SK-N-SH treated with all-trans-retinoic acid at 6 μM for 48 hours (cell line): ENCODE data around the gene SSRP1.

Experiments
- ARNTL ChIP-seq: fragments of 450-650 bp; formaldehyde crosslinking; IDR thresholded peaks from 2 replicates; pipeline ENCODE4 v1.5.0; 2020; ENCODE audit warnings: low read depth, mild to moderate bottlenecking, moderate library complexity, borderline replicate concordance
- CSDC2 ChIP-seq: fragments of 250-450 bp; sonication (Bioruptor Pico); IDR thresholded peaks from 2 replicates; pipeline ENCODE4 v1.5.0; 2020; ENCODE audit warnings: mild to moderate bottlenecking, moderate library complexity
- CSRNP3 ChIP-seq: fragments of 250-450 bp; sonication (Bioruptor Pico); IDR thresholded peaks from 2 replicates; pipeline ENCODE4 v1.5.1; 2021; ENCODE audit warnings: mild to moderate bottlenecking, moderate library complexity
- OSR1 ChIP-seq: fragments of 250-450 bp; sonication (Bioruptor Pico); IDR thresholded peaks from 2 replicates; pipeline ENCODE4 v1.8.0; 2022; ENCODE audit warnings: moderate library complexity, mild to moderate bottlenecking, inconsistent platforms
- PATZ1 ChIP-seq: fragments of 250-450 bp; sonication (Bioruptor Pico); IDR thresholded peaks from 2 replicates; pipeline ENCODE4 v1.8.0; 2020; ENCODE audit warnings: mild to moderate bottlenecking, moderate library complexity, borderline replicate concordance
- TOX ChIP-seq: fragments of 250-450 bp; sonication (Bioruptor Pico); IDR thresholded peaks from 2 replicates; pipeline ENCODE4 v1.8.0; 2021; ENCODE audit warnings: mild to moderate bottlenecking, moderate library complexity, borderline replicate concordance
- ZFP30 ChIP-seq: fragments of 450-650 bp; formaldehyde crosslinking; IDR thresholded peaks from 2 replicates; pipeline ENCODE4 v1.5.0; 2022; ENCODE audit warnings: mild to moderate bottlenecking, moderate library complexity
- ZNF70 ChIP-seq: fragments of 450-650 bp; formaldehyde crosslinking; IDR thresholded peaks from 2 replicates; pipeline ENCODE4 v1.5.0; 2020; ENCODE audit warnings: mild to moderate bottlenecking, moderate library complexity
- ZNF8 ChIP-seq: fragments of 450-650 bp; formaldehyde crosslinking; IDR thresholded peaks from 2 replicates; pipeline ENCODE4 v1.5.0; 2020; ENCODE audit warnings: mild to moderate bottlenecking, moderate library complexity

GRCh38 chr11:57353446-57353845 is 17.8 kb upstream of the SSRP1 start:
- TF ChIP-seq ARNTL (CRISPR knock-in tag) (no peak), CSRNP3 (CRISPR knock-in tag) (no peak), ZNF8 (CRISPR knock-in tag) (no peak), PATZ1 (no peak), CSDC2 (no peak), ZFP30 (CRISPR knock-in tag) (no peak), TOX (CRISPR knock-in tag) (no peak), ZNF70 (CRISPR knock-in tag) (no peak), OSR1 (CRISPR knock-in tag) (no peak)
